NCI-H82 treated with DMSO at 0.1 percent for 48 hours (cell line): ENCODE measurements around the gene SEPTIN12.

ENCODE experiments used
- DNase-seq: peaks from one replicate; lab custom pipeline; 2025; ENCODE audit not compliant: unreplicated experiment; lab: John Stamatoyannopoulos, UW

SEPTIN12 gene

GRCh38 chr16:4734063-4734729, 53.9 kb downstream of the SEPTIN12 start, which contains the start of the genes ANKS3 and DNAAF8:
Gene ANKS3 (minus strand): TSS chr16:4734271. CDS start chr16:4730149, 4,122 bp downstream.
Gene DNAAF8 (plus strand): TSS chr16:4734537. CDS start chr16:4736515, 1,978 bp downstream.
- DNase-seq = peak; percentile 88

GRCh38 chr16:4733747-4734062, 54.4 kb downstream of the SEPTIN12 start:
- DNase-seq = no peak

- no peak for DNase-seq
Observed at GRCh38 chr16:4733211-4733742, 54.9 kb downstream of the SEPTIN12 start.

- DNase-seq = no peak
Observed at GRCh38 chr16:4729876-4730275, 58.3 kb downstream of the SEPTIN12 start.

GRCh38 chr16:4728676-4729075, 59.5 kb downstream of the SEPTIN12 start:
- DNase-seq = no peak
